Urothelium cell line (cell line): Measurements from ENCODE around the gene TUBA8.
"Not testable (repeated sequence)": the region's sequence is repeated elsewhere in the genome, so short reads cannot be mapped to it uniquely, and the experiment has no call there.

Experiments
- DNase-seq: peaks from one replicate; pipeline ENCODE4 v3.0.0; 2011; ENCODE audit warnings: low spot score, mixed read lengths
- FAIRE-seq: peaks from 2 replicates; lab custom pipeline; 2011; peaks lifted over from hg19 to GRCh38; lab: Jason Lieb, UNC

The TUBA8 gene

DNA sequence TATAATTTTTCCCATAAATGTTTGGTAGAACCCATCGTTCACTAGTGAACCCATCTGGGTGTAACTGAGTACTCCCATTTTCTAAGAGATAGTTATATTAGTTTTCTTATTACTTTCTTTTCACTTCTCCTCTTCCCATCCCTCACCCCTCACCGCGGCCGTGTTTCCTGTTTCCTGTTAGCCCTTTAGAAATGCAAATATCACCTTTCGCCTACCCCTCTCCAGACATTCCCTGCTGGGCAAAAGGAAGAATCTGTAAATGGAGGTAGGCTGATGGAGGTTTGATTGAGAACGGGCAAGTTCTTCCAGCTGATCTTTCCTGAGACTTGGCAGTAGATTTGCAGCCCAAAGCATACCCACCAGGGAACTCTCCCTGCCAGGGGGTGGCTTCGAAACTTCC, 54.7 kb downstream of the TUBA8 start:
- not testable (repeated sequence) for DNase-seq, FAIRE-seq

DNA sequence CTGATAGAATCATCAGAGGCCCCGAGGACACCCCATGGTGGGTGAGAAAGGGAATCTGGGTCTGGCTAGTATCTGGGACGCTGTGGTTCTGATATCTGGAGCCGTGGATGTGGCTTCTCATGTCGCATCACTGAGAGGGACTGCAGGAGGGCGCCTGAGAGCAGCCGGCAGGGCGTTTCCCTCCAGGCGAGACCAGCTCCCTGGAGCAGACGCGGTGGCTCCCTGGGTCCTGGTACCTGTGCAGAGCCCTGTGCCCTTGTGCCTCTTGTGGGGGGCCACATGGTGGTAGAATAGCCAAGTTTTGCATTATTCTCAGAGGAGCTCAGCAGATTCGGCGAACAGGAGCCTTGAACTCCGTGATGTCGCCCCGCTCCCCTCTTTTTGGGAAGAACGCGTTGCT, 59.7 kb downstream of the TUBA8 start:
- not testable (repeated sequence) for DNase-seq, FAIRE-seq

- FAIRE-seq, DNase-seq: not testable (repeated sequence)
Observed at GRCh38 chr22:18172203-18172602, 61.6 kb downstream of the TUBA8 start.

DNA sequence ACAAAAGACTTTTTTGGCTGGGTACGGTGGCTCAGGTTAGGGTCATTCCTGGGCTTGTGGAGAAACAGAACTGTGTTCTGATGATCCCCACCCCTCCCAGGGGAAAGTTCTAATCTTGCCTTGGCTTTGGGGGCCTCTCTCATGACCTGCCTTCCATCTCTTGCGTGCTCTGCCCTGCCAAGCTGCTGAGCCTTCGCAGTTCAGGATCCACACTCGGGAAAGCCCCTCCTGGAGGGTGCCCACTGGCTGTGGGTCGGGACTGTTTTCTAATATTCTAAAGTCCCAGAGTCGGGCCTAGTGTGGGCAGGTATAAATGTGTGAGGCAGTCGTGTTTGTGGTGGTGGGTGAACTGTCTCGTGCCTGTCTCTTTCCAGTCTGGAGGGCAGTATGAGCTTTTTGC, 62.2 kb downstream of the TUBA8 start:
- not testable (repeated sequence) for DNase-seq
- FAIRE-seq, result peak; percentile 82

GRCh38 chr22:18173441-18173840, 62.8 kb downstream of the TUBA8 start:
- not testable (repeated sequence) for DNase-seq, FAIRE-seq
